A673 (cell line): ENCODE results near the gene SDF2L1.

ENCODE experiments used
- EZH2 ChIP-seq: fragments of 200-600 bp; sonication (generic); IDR thresholded peaks from 2 replicates; pipeline ENCODE4 v1.6.1; 2017; ENCODE audit warnings: borderline replicate concordance, low read depth, mild to moderate bottlenecking, mixed read lengths, antibody characterized with exemption, low read length; ENCODE audit not compliant: poor library complexity, severe bottlenecking
- TF ChIP-seq, protein P1 (sequence below): fragments of 300-800, 200-600 bp; sonication (generic); conservative IDR thresholded peaks from 2 replicates; pipeline ENCODE4 v1.5.1; 2017; ENCODE audit warnings: low read depth, mild to moderate bottlenecking, antibody characterized with exemption, low read length, moderate library complexity, mixed read lengths

DNA sequence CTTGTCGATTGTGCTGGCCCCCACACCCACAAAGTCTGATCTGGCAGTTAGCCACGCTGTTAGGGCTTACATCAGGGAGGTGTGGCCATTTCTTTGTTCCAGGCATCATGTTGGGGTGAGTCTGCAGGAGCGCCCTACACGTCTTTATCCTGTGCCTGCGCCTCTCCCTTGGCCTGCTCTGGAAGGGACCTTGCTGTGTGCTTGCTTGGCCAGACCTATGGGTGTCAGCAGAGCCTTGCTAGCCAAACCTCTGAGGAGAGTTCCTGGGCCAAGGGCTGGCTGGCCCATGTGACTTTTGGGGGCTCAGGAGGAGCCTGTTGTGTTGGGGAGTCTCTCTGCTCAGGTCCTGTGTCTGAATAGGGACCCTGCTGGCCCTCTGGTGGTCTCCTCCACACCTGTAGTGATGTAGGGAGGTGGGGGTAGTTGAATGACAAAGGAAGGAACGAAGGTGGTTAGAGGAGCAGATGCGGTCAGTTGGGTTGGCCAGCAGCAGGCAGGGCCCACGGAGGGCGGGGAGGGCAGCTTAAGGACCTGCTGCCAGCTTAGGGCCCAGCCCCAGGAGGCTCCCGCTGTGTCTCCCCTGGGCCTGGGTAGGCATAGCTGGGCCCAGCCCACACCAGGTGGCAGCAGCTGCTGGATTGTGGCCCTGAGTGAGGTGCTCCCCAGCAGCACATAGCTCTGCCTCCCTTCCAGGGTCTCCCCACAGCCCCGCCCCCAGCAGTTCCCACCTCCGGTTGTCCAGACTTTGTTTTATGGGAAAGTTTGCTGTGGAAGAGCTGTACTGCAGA, 31.6 kb downstream of the SDF2L1 start:
- TF ChIP-seq, protein P1, sequence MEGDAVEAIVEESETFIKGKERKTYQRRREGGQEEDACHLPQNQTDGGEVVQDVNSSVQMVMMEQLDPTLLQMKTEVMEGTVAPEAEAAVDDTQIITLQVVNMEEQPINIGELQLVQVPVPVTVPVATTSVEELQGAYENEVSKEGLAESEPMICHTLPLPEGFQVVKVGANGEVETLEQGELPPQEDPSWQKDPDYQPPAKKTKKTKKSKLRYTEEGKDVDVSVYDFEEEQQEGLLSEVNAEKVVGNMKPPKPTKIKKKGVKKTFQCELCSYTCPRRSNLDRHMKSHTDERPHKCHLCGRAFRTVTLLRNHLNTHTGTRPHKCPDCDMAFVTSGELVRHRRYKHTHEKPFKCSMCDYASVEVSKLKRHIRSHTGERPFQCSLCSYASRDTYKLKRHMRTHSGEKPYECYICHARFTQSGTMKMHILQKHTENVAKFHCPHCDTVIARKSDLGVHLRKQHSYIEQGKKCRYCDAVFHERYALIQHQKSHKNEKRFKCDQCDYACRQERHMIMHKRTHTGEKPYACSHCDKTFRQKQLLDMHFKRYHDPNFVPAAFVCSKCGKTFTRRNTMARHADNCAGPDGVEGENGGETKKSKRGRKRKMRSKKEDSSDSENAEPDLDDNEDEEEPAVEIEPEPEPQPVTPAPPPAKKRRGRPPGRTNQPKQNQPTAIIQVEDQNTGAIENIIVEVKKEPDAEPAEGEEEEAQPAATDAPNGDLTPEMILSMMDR: no peak
- TF ChIP-seq EZH2: no peak
